ENCODE data around the gene MSMP. TPM values are rescaled to one million over a fixed set of nuclear protein-coding genes. Genes with fewer than 3 reads are reported as not detected.

Gene MSMP
- total and polyA plus RNA-seq, 2 experiments from 2014 or later, result not detected

DNA sequence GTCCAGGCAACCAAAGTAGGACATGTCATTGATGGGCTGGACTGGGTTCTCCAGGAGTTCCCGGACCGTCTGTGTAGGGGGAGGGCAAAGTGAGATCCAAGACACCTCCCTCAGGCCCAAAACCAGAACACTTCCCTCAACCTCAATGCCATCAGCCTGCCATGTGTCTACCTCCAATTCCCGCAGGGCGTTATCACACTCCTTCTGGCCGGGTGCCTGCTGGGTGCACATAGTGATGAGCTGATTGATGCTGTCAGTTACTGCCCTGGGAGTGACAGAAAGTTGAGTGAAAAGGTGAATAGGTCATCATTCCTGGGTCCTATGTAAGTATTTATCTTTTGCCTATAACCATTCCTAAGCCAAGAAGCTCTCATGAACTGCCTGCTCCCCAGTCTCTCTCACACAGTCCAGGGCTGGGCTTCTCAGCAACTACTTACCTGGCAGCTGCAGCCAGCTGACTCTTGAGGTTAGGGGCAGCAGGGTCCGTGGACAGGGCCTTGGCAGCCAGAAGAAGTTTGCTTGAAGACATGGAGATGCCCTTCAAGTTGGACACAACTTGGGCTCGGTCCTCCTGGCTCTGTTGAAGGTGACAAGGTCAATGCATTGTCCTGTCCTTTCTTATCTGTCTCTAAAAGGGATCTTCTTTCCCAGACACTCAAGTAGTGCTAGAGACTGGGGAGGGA, 43.1 kb downstream of the MSMP start:
- Histone ChIP-seq H3K4me2 (no peak overlapping the region), H3K4me3 (no peak overlapping the region), H4K20me1 (ENCODE audit: insufficient read depth, poor library complexity, severe bottlenecking) (no peaks in the 10 kb centered on the region), H3K79me2 (no peaks in the 10 kb centered on the region), H3K9me2 (replicated peaks; ENCODE audit: insufficient read depth) (no peaks in the 10 kb centered on the region), H3K9me3 (ENCODE audit: low read depth) (no peaks in the 10 kb centered on the region), H2AFZ (no peak overlapping the region), H3K27me3 (no peaks in the 10 kb centered on the region), H3K27ac (no peak overlapping the region), H3K36me3 (replicated peaks; ENCODE audit: insufficient read depth, low read depth) (peaks cover 7% of the 10 kb centered on the region), H3K4me1 (ENCODE audit: insufficient read depth) (no peaks in the 10 kb centered on the region)
- 95% methylated on average over 7 of the region's 7 CpGs for WGBS (ENCODE audit: low lambda C conversion rate, missing lambda C conversion rate)
- TF ChIP-seq EZH2phosphoT487 (IDR thresholded peaks at IDR 0.05; ENCODE audit: low read depth, severe bottlenecking, unreplicated experiment) (no peak), EZH2 (IDR thresholded peaks at IDR 0.05; ENCODE audit: borderline replicate concordance) (no peak)
- TF ChIP-seq, protein P1, sequence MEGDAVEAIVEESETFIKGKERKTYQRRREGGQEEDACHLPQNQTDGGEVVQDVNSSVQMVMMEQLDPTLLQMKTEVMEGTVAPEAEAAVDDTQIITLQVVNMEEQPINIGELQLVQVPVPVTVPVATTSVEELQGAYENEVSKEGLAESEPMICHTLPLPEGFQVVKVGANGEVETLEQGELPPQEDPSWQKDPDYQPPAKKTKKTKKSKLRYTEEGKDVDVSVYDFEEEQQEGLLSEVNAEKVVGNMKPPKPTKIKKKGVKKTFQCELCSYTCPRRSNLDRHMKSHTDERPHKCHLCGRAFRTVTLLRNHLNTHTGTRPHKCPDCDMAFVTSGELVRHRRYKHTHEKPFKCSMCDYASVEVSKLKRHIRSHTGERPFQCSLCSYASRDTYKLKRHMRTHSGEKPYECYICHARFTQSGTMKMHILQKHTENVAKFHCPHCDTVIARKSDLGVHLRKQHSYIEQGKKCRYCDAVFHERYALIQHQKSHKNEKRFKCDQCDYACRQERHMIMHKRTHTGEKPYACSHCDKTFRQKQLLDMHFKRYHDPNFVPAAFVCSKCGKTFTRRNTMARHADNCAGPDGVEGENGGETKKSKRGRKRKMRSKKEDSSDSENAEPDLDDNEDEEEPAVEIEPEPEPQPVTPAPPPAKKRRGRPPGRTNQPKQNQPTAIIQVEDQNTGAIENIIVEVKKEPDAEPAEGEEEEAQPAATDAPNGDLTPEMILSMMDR (IDR thresholded peaks at IDR 0.05; ENCODE audit: poor library complexity), result no peak
- DNase-seq (ENCODE audit: low spot score), result no peak

DNA sequence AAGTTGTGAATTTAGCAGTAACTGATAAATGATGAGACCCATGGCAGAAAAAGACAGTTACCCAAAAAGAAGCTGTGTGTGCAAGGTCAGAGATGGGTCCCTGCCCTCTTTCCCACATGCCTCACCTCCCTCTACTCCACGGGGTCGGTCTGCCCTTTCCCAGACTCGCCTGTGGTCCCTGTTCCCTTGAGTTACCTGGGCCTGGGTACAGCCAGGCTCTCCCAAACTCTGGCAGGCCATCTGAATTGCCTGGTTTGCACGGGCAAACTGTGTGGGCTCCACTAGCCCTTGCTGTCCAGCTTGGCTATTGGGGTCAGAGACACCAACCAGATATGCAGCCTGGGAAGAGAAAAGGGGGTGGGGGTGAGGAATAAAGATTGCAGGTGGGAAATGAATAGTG, 45.9 kb downstream of the MSMP start:
- Histone ChIP-seq H4K20me1 (ENCODE audit: insufficient read depth, poor library complexity, severe bottlenecking) (no peaks in the 10 kb centered on the region), H3K27me3 (no peaks in the 10 kb centered on the region), H3K9me2 (replicated peaks; ENCODE audit: insufficient read depth) (no peaks in the 10 kb centered on the region), H3K27ac (no peak overlapping the region), H3K79me2 (no peaks in the 10 kb centered on the region), H3K9me3 (ENCODE audit: low read depth) (no peaks in the 10 kb centered on the region), H3K4me2 (no peak overlapping the region), H3K4me3 (no peak overlapping the region), H3K36me3 (replicated peaks; ENCODE audit: insufficient read depth, low read depth) (peaks cover 4% of the 10 kb centered on the region), H2AFZ (no peak overlapping the region), H3K4me1 (ENCODE audit: insufficient read depth) (no peaks in the 10 kb centered on the region)
- TF ChIP-seq, protein P1 (IDR thresholded peaks at IDR 0.05; ENCODE audit: poor library complexity), result no peak
- TF ChIP-seq EZH2phosphoT487 (IDR thresholded peaks at IDR 0.05; ENCODE audit: low read depth, severe bottlenecking, unreplicated experiment) (no peak), EZH2 (IDR thresholded peaks at IDR 0.05; ENCODE audit: borderline replicate concordance) (no peak)
- no peak for DNase-seq (ENCODE audit: low spot score)
- 97% methylated on average over 4 of the region's 4 CpGs for WGBS (ENCODE audit: low lambda C conversion rate, missing lambda C conversion rate)

DNA sequence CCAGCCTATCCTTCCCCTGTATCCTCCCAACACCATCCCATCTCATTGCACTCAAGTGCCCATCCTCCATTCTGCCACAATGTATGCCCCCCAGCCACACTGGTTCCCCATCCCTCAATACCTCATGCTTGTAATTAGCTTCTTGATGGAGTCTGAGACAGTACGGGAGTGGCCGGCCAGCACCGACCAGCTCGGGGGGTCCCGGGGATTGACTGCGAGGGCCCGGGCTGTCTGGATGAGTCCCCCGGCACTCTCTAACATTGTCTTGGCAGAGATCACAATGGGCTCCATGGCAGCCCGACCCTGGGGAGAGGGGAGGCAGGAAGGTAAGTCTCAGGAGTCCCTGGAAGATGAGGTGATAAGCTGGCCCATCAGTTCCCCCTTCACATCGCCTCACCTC, 47.1 kb downstream of the MSMP start:
- Histone ChIP-seq H3K4me1 (ENCODE audit: insufficient read depth) (no peaks in the 10 kb centered on the region), H4K20me1 (ENCODE audit: insufficient read depth, poor library complexity, severe bottlenecking) (no peaks in the 10 kb centered on the region), H3K9me2 (replicated peaks; ENCODE audit: insufficient read depth) (no peaks in the 10 kb centered on the region), H3K4me2 (no peak overlapping the region), H3K9me3 (ENCODE audit: low read depth) (no peaks in the 10 kb centered on the region), H3K27ac (no peak overlapping the region), H3K79me2 (no peaks in the 10 kb centered on the region), H3K36me3 (replicated peaks; ENCODE audit: insufficient read depth, low read depth) (peaks cover 4% of the 10 kb centered on the region), H3K4me3 (no peak overlapping the region), H3K27me3 (no peaks in the 10 kb centered on the region), H2AFZ (no peak overlapping the region)
- 94% methylated on average over 10 of the region's 10 CpGs for WGBS (ENCODE audit: low lambda C conversion rate, missing lambda C conversion rate)
- DNase-seq (ENCODE audit: low spot score), result no peak
- TF ChIP-seq EZH2 (IDR thresholded peaks at IDR 0.05; ENCODE audit: borderline replicate concordance) (no peak), EZH2phosphoT487 (IDR thresholded peaks at IDR 0.05; ENCODE audit: low read depth, severe bottlenecking, unreplicated experiment) (no peak)
- TF ChIP-seq, protein P1 (IDR thresholded peaks at IDR 0.05; ENCODE audit: poor library complexity), result no peak
